ENCODE measurements around the gene HDDC2.
A peak's percentile ranks its signal among the peaks of the same experiment; 100 is the strongest.

The HDDC2 gene

GRCh38 chr6:125232466-125232865, 69.3 kb downstream of the HDDC2 start:
- DNase-seq, result peak; percentile 79

DNA sequence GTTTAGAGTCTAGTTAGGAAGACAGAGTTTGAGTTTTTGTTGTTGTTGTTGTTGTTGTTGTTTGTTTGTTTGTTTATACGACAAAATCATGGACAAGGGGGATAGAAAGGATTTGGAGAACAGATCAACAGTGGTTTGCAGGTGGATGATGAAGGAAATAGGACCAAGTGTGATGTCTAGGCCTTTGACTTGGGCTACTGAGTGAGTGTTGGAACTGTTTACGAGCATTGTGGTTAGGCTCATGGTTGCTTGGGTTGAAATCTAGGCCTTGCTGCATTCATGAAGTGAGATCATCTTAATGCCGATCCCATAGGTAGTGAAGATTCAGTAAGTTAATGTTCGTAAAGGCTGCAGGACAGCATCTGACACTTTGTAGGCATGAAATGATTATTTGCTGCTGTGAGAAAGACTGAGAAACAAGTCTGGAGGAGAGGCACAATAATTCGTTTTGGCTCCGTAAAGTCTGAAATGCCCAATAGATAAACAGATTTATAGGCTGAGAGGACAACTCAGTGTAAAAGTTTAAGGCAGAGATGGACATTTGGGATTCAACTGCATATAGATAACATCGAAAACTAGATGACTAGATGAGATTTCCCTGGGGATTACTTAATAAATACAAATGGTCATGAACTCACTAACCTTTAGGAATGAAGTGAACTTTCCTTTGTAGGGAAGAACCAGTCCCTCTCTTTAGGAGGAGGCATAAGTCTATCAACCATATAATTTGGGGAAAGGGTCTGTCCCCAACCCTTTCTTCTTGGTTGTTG, 70.0 kb downstream of the HDDC2 start:
- DNase-seq, result peak; percentile 15

DNA sequence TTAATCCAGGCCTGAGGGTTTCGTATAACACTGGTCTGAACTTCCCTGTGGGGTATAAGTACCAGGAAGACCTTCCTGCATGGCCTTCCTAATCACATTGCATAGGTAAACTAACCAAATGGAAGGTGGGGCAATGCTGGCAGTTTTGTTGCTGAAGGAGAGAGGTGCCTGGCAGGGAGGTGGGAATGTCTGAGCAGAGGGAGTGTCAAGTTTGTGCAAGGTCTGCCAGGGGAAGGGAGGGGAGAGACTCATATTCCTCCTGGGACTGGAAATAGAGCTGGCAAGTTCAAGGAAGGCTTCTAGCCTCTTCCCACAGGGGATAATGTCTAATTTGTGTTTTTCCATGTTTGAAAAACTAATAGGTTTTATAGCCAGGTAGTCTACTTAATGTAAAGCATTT, 70.6 kb downstream of the HDDC2 start:
- DNase-seq, result no peak

GRCh38 chr6:125230674-125231073, 71.1 kb downstream of the HDDC2 start:
- DNase-seq, result peak; percentile 37

GRCh38 chr6:125228981-125229479, 72.7 kb downstream of the HDDC2 start:
- DNase-seq, result no peak

- no peak for DNase-seq
Observed at GRCh38 chr6:125227244-125227643, 74.5 kb downstream of the HDDC2 start.
